Adrenal gland (tissue), 5 donors: ENCODE results near the gene DAB2IP.

Source experiments
- POLR2A ChIP-seq, 2 donors: fragments of 450-650 bp; IDR thresholded peaks; one replicate each; pipeline ENCODE4 v1.6.1; 2017; ENCODE audit warnings: antibody characterized with exemption in 2 of 2, mild to moderate bottlenecking in 2 of 2, moderate library complexity in 1 of 2
- TF ChIP-seq, protein P1 (sequence below), 6 experiments: fragments of 450-650 bp in 4 of 6; fragments of 200-600 bp in 2 of 6; sonication (generic) in 1 of 6; IDR thresholded peaks; 1 replicate in 5 of 6; 2 replicates in 1 of 6; pipeline versions ENCODE4 v1.5.1 to v1.8.0; 2016 to 2021; ENCODE audit warnings: antibody characterized with exemption in 6 of 6, mild to moderate bottlenecking in 2 of 6, moderate library complexity in 1 of 6
- donor health status: DM: no; HTN: no; CAD: no.

DNA sequence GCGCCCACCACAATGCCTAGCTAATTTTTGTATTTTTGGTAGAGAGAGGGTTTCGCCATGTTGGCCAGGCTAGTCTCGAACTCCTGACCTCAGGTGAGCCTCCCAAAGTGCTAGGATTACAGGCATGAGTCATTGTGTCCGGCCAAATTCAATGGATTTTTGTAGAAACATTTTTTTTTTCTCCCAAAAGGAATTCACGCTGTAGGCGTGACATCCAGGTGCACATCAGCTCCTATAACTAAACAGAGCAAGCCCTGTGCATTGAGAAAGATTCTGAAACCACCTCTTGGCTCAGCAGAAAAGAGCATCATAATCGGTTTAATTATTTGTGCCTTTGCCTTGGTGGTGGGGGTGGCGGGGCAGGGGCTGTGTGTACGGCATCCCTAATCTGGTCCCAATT, 32.9 kb upstream of the DAB2IP start:
- TF ChIP-seq, protein P1, sequence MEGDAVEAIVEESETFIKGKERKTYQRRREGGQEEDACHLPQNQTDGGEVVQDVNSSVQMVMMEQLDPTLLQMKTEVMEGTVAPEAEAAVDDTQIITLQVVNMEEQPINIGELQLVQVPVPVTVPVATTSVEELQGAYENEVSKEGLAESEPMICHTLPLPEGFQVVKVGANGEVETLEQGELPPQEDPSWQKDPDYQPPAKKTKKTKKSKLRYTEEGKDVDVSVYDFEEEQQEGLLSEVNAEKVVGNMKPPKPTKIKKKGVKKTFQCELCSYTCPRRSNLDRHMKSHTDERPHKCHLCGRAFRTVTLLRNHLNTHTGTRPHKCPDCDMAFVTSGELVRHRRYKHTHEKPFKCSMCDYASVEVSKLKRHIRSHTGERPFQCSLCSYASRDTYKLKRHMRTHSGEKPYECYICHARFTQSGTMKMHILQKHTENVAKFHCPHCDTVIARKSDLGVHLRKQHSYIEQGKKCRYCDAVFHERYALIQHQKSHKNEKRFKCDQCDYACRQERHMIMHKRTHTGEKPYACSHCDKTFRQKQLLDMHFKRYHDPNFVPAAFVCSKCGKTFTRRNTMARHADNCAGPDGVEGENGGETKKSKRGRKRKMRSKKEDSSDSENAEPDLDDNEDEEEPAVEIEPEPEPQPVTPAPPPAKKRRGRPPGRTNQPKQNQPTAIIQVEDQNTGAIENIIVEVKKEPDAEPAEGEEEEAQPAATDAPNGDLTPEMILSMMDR (IDR thresholded peaks at IDR 0.05): no peak
- TF ChIP-seq POLR2A (IDR thresholded peaks at IDR 0.05): no peak
